OCI-LY7 (cell line): ENCODE results near the gene SOX8. TPM values are rescaled to one million over a fixed set of nuclear protein-coding genes. Genes with fewer than 3 reads are reported as not detected.

Experiments
- Bru-seq: library from RNA; stranded (reverse); fragments of 400-500 nt; gene quantifications from one replicate; lab custom pipeline; 2021; lab: Mats Ljungman, UMichigan
- BruChase-seq, 2 experiments: library from RNA; stranded (reverse); fragments of 400-500 nt; gene quantifications; one replicate each; lab custom pipeline; 2021; lab: Mats Ljungman, UMichigan
- BruUV-seq: library from RNA; stranded (reverse); fragments of 400-500 nt; replicated peaks from 2 replicates; lab custom pipeline; 2021; lab: Mats Ljungman, UMichigan
- CTCF ChIA-PET: fragments of 300-600 bp; sonication (Branson Sonifier 250); formaldehyde crosslinking; loops from one replicate; lab custom pipeline; 2022; ENCODE audit warnings: antibody characterized with exemption; ENCODE audit not compliant: unreplicated experiment; lab: Charles Lee
- POLR2A ChIA-PET: fragments of 300-600 bp; sonication (Branson Sonifier 250); formaldehyde crosslinking; loops from one replicate; lab custom pipeline; 2022; ENCODE audit warnings: antibody characterized with exemption; lab: Charles Lee
- DNase-seq: peaks from one replicate; pipeline ENCODE4 v3.0.0-alpha.2; 2015; ENCODE audit warnings: low spot score
- H2AFZ ChIP-seq: fragments of 200-600 bp; sonication (generic), shearing (Covaris generic); 2 replicates; pipeline ENCODE4 v1.6.1; 2014; ENCODE audit warnings: mild to moderate bottlenecking, antibody characterized with exemption, low read length, moderate library complexity
- H3K27ac ChIP-seq: fragments of 200-600 bp; sonication (generic); 2 replicates; pipeline ENCODE4 v1.5.1; 2014; ENCODE audit warnings: mixed run types, low read depth, mild to moderate bottlenecking, moderate library complexity, low read length, inconsistent platforms; ENCODE audit not compliant: poor library complexity, severe bottlenecking
- H3K36me3 ChIP-seq: fragments of 200-600 bp; sonication (generic); 2 replicates; pipeline ENCODE4 v1.6.1; 2014; ENCODE audit warnings: mild to moderate bottlenecking, antibody characterized with exemption, low read length, moderate library complexity, mixed read lengths; ENCODE audit not compliant: insufficient read depth
- H3K4me1 ChIP-seq: fragments of 200-600 bp; sonication (generic); 2 replicates; pipeline ENCODE4 v1.5.1; 2014; ENCODE audit warnings: mild to moderate bottlenecking, low read length; ENCODE audit not compliant: insufficient read depth, poor library complexity, severe bottlenecking
- H3K4me2 ChIP-seq: fragments of 200-600 bp; sonication (generic); 2 replicates; pipeline ENCODE4 v1.6.1; 2014; ENCODE audit warnings: mild to moderate bottlenecking, low read length
- H3K4me3 ChIP-seq: fragments of 200-600 bp; sonication (generic); 2 replicates; pipeline ENCODE4 v1.5.1; 2014; ENCODE audit warnings: mild to moderate bottlenecking, low read depth, low read length; ENCODE audit not compliant: poor library complexity, severe bottlenecking
- H3K79me2 ChIP-seq: fragments of 200-600 bp; sonication (generic); 2 replicates; pipeline ENCODE4 v1.6.1; 2016; ENCODE audit warnings: low read depth, mild to moderate bottlenecking, low read length, moderate library complexity, mixed read lengths; ENCODE audit not compliant: insufficient read depth
- H3K9me2 ChIP-seq: fragments of 200-600 bp; sonication (generic); 2 replicates; pipeline ENCODE4 v1.6.1; 2016; ENCODE audit warnings: mild to moderate bottlenecking, low read length, mixed read lengths; ENCODE audit not compliant: insufficient read depth
- H3K9me3 ChIP-seq: fragments of 200-600 bp; sonication (generic); 2 replicates; pipeline ENCODE4 v1.6.1; 2014; ENCODE audit warnings: mild to moderate bottlenecking, mixed run types, low read length, mixed read lengths
- H4K20me1 ChIP-seq: fragments of 200-600 bp; sonication (generic); 2 replicates; pipeline ENCODE4 v1.6.1; 2014; ENCODE audit warnings: mild to moderate bottlenecking, antibody characterized with exemption, low read length, moderate library complexity, mixed read lengths; ENCODE audit not compliant: insufficient read depth
- CTCF ChIP-seq: fragments of 200-600 bp; sonication (generic); conservative IDR thresholded peaks from 2 replicates; pipeline ENCODE4 v1.5.1; 2014; ENCODE audit warnings: mild to moderate bottlenecking, antibody characterized with exemption, low read length, moderate library complexity, mixed read lengths
- EZH2phosphoT487 ChIP-seq: fragments of 200-600 bp; sonication (generic); IDR thresholded peaks from 2 replicates; pipeline ENCODE4 v1.6.1; 2018; ENCODE audit warnings: low read depth, borderline replicate concordance, mild to moderate bottlenecking, mixed run types, antibody characterized with exemption, low read length, moderate library complexity, mixed read lengths
- intact Hi-C: fragments of 100-400 bp; cut with micrococcal nuclease; formaldehyde crosslinking; loops from one replicate; pipeline ENCODE4 v1.10.0; 2022; ENCODE audit not compliant: unreplicated experiment
- long read RNA-seq: library from polyadenylated mRNA; stranded (forward); transcript quantifications from one replicate; pipeline ENCODE4 v2.0.0, GENCODE V29; 2022
- total RNA-seq, 2 experiments: library from RNA; depleted of rRNA in 1 of 2; stranded (reverse); fragments of >200 nt in 1 of 2; shearing (Covaris generic) in 1 of 2; gene quantifications; 2 replicates each; pipeline ENCODE4 v1.2.3, GENCODE V29; 2014 to 2022

The SOX8 gene
- 0.82 and 0.85 TPM in 2 replicates for total RNA-seq (2014; rRNA removed; shearing (Covaris generic))
- 2.3 and 2.4 TPM in 2 replicates for total RNA-seq (2022)
- Bru-seq, nascent RNA = percentile 25 among the genes with signal in this experiment
- BruChase-seq, experiment 1, labeled RNA remaining after a 6-hour chase = percentile 42 among the genes with signal in this experiment
- percentile 34 among the genes with signal in this experiment for BruChase-seq, experiment 2, labeled RNA remaining after a 2-hour chase
- long read RNA-seq, partial matches to known transcripts = 0 of 6 reads
- long read RNA-seq, other reads (novel, unspliced or antisense) = 3 of 6 reads

- no peaks in the 10 kb centered on the region for H3K36me3 ChIP-seq
- H3K9me3 ChIP-seq = no peaks in the 10 kb centered on the region
- ChIA-PET CTCF (no interaction called here), POLR2A (interaction anchor here (0.6 kb wide), 1 partner anchor 122 kb away, joined by 4 read pairs; no protein-coding TSS in a partner anchor)
- H4K20me1 ChIP-seq = no peaks in the 10 kb centered on the region
- BruUV-seq = no TSS peak
- no peak for TF ChIP-seq CTCF
- TF ChIP-seq EZH2phosphoT487 = no peak
- peak within 1 kb of the TSS; percentile 47 for H3K4me3 ChIP-seq
- peak within 1 kb of the TSS; percentile 28 for H3K4me2 ChIP-seq
- no peaks in the 10 kb centered on the region for H3K9me2 ChIP-seq
- H2AFZ ChIP-seq = no peak within 1 kb of the TSS
- no peaks in the 10 kb centered on the region for H3K79me2 ChIP-seq
- peaks cover 9% of the 10 kb centered on the region for H3K4me1 ChIP-seq
- intact Hi-C loops = no loop called here
- no peak within 1 kb of the TSS for H3K27ac ChIP-seq
- DNase-seq = no peak
These were observed at the start of gene SOX8 for GRCh38 chr16:981695-982144. Gene SOX8, plus strand, starts transcription at chr16:981770. Its CDS starts 153 bp downstream, at chr16:981923.

- Histone ChIP-seq H4K20me1 (no peaks in the 10 kb centered on the region), H3K4me3 (no peak overlapping the region), H3K36me3 (no peaks in the 10 kb centered on the region; the same call in 1 of the 2 replicates), H3K79me2 (no peaks in the 10 kb centered on the region), H3K4me2 (no peak overlapping the region), H2AFZ (no peak overlapping the region), H3K27ac (no peak overlapping the region), H3K9me3 (no peaks in the 10 kb centered on the region), H3K9me2 (no peaks in the 10 kb centered on the region), H3K4me1 (no peaks in the 10 kb centered on the region)
- BruUV-seq = no TSS peak
- ChIA-PET POLR2A (no interaction called here), CTCF (no interaction called here)
- no peak for DNase-seq
- intact Hi-C loops = no loop called here
- TF ChIP-seq EZH2phosphoT487 (no peak), CTCF (no peak)
These were observed 48.7 kb upstream of the SOX8 start for GRCh38 chr16:932831-933330.

- Histone ChIP-seq H3K4me2 (no peak overlapping the region), H2AFZ (no peak overlapping the region), H3K36me3 (no peaks in the 10 kb centered on the region; the same call in 1 of the 2 replicates), H4K20me1 (no peaks in the 10 kb centered on the region), H3K4me1 (no peaks in the 10 kb centered on the region), H3K9me2 (no peaks in the 10 kb centered on the region), H3K27ac (no peak overlapping the region), H3K9me3 (no peaks in the 10 kb centered on the region), H3K79me2 (no peaks in the 10 kb centered on the region), H3K4me3 (no peak overlapping the region)
- intact Hi-C loops = no loop called here
- BruUV-seq = no TSS peak
- POLR2A ChIA-PET = no interaction called here
- CTCF ChIA-PET = no interaction called here
- TF ChIP-seq EZH2phosphoT487 (no peak), CTCF (no peak)
- no peak for DNase-seq
These were observed 48.0 kb upstream of the SOX8 start for GRCh38 chr16:933581-933980.
